ENCODE data around the gene ERC2. TPM values are rescaled to one million over a fixed set of nuclear protein-coding genes. Genes with fewer than 3 reads are reported as not detected.
A peak's percentile ranks its signal among the peaks of the same experiment; 100 is the strongest.

ERC2 gene
- total RNA-seq, 1 donor from 2014 or later = 0.11 TPM

GRCh38 chr3:56089739-56090138, 378.5 kb downstream of the ERC2 start:
- no peak overlapping the region for H3K27ac ChIP-seq
- DNase-seq (ENCODE audit: low spot score in 2 of 2) = no peak
- no peaks in the 10 kb centered on the region for H3K27me3 ChIP-seq
- no peaks in the 10 kb centered on the region for H3K36me3 ChIP-seq
- TF ChIP-seq CTCF (IDR thresholded peaks at IDR 0.05) = no peak
- intact Hi-C loops (cut with DNase I) = no loop called here
- peaks cover 0 to 4% of the 10 kb centered on the region in 2 donors for H3K4me1 ChIP-seq
- no peaks in the 10 kb centered on the region for H3K9me3 ChIP-seq
- no peak overlapping the region for H3K4me3 ChIP-seq

- H3K4me3 ChIP-seq = peak overlapping the region in 1 of 2 donors; percentile 6
- no peaks in the 10 kb centered on the region for H3K9me3 ChIP-seq
- peaks cover 0 to 4% of the 10 kb centered on the region in 2 donors for H3K4me1 ChIP-seq
- no peaks in the 10 kb centered on the region for H3K36me3 ChIP-seq
- no peak overlapping the region for H3K27ac ChIP-seq
- H3K27me3 ChIP-seq = no peaks in the 10 kb centered on the region
- intact Hi-C loops (cut with DNase I) = no loop called here
- DNase-seq (ENCODE audit: low spot score in 2 of 2) = no peak
- no peak for TF ChIP-seq CTCF (IDR thresholded peaks at IDR 0.05)
Observed at GRCh38 chr3:56087451-56088053, 380.7 kb downstream of the ERC2 start.

GRCh38 chr3:56086355-56086754, 381.9 kb downstream of the ERC2 start:
- intact Hi-C loops (cut with DNase I) = no loop called here
- H3K4me3 ChIP-seq = no peak overlapping the region
- no peak for DNase-seq (ENCODE audit: low spot score in 2 of 2)
- no peaks in the 10 kb centered on the region for H3K9me3 ChIP-seq
- H3K27me3 ChIP-seq = no peaks in the 10 kb centered on the region
- peaks cover 0 to 4% of the 10 kb centered on the region in 2 donors for H3K4me1 ChIP-seq
- no peak overlapping the region for H3K27ac ChIP-seq
- H3K36me3 ChIP-seq = no peaks in the 10 kb centered on the region
- TF ChIP-seq CTCF (IDR thresholded peaks at IDR 0.05) = no peak

- H3K4me3 ChIP-seq = no peak overlapping the region
- H3K27ac ChIP-seq = no peak overlapping the region
- DNase-seq (ENCODE audit: low spot score in 2 of 2) = no peak
- H3K27me3 ChIP-seq = no peaks in the 10 kb centered on the region
- intact Hi-C loops (cut with DNase I) = no loop called here
- H3K4me1 ChIP-seq = no peaks in the 10 kb centered on the region
- no peak for TF ChIP-seq CTCF (IDR thresholded peaks at IDR 0.05)
- no peaks in the 10 kb centered on the region for H3K9me3 ChIP-seq
- H3K36me3 ChIP-seq = no peaks in the 10 kb centered on the region
Observed at GRCh38 chr3:56081246-56081645, 387.0 kb downstream of the ERC2 start.

GRCh38 chr3:56076746-56077145, 391.5 kb downstream of the ERC2 start:
- Histone ChIP-seq H3K27ac (no peak overlapping the region), H3K9me3 (no peaks in the 10 kb centered on the region), H3K36me3 (no peaks in the 10 kb centered on the region), H3K27me3 (no peaks in the 10 kb centered on the region), H3K4me1 (no peaks in the 10 kb centered on the region), H3K4me3 (no peak overlapping the region)
- intact Hi-C loops (cut with DNase I) = no loop called here
- no peak for DNase-seq (ENCODE audit: low spot score in 2 of 2)
- TF ChIP-seq CTCF (IDR thresholded peaks at IDR 0.05) = no peak

GRCh38 chr3:56075089-56075488, 393.2 kb downstream of the ERC2 start:
- Histone ChIP-seq H3K27me3 (no peaks in the 10 kb centered on the region), H3K4me1 (no peaks in the 10 kb centered on the region), H3K36me3 (no peaks in the 10 kb centered on the region), H3K9me3 (no peaks in the 10 kb centered on the region), H3K27ac (no peak overlapping the region), H3K4me3 (no peak overlapping the region)
- intact Hi-C loops (cut with DNase I) = no loop called here
- no peak for DNase-seq (ENCODE audit: low spot score in 2 of 2)
- no peak for TF ChIP-seq CTCF (IDR thresholded peaks at IDR 0.05)
